NCI-H69 (cell line): ENCODE data around the gene NEK6.

Experiments
- DNase-seq: peaks from one replicate; lab custom pipeline; 2025; lab: John Stamatoyannopoulos, UW

The NEK6 gene

GRCh38 chr9:124399968-124400940 lies 142.5 kb downstream of the NEK6 start:
- no peak for DNase-seq
